ENCODE data around the gene SRGAP1.

DNA sequence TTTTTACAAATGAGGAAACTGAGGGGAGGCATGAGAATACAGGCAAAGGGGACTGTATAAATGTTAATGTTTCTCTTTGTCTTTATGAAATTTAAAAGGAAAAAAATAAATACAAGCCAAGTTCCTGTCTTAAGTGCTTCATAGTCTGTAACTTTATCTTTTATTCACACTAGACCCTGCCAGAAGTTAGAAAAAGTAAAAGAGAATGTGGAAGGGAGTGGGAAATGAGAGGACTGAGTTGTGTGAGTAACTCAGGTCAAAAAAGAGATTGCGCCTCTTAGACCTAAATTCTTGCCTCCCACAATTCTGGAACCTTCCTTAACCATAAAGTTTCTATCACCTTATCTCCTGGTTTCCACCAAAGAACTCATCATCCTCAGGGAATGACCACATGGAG, 236.5 kb downstream of the SRGAP1 start:
- TF ChIP-seq, protein P1, sequence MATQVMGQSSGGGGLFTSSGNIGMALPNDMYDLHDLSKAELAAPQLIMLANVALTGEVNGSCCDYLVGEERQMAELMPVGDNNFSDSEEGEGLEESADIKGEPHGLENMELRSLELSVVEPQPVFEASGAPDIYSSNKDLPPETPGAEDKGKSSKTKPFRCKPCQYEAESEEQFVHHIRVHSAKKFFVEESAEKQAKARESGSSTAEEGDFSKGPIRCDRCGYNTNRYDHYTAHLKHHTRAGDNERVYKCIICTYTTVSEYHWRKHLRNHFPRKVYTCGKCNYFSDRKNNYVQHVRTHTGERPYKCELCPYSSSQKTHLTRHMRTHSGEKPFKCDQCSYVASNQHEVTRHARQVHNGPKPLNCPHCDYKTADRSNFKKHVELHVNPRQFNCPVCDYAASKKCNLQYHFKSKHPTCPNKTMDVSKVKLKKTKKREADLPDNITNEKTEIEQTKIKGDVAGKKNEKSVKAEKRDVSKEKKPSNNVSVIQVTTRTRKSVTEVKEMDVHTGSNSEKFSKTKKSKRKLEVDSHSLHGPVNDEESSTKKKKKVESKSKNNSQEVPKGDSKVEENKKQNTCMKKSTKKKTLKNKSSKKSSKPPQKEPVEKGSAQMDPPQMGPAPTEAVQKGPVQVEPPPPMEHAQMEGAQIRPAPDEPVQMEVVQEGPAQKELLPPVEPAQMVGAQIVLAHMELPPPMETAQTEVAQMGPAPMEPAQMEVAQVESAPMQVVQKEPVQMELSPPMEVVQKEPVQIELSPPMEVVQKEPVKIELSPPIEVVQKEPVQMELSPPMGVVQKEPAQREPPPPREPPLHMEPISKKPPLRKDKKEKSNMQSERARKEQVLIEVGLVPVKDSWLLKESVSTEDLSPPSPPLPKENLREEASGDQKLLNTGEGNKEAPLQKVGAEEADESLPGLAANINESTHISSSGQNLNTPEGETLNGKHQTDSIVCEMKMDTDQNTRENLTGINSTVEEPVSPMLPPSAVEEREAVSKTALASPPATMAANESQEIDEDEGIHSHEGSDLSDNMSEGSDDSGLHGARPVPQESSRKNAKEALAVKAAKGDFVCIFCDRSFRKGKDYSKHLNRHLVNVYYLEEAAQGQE (IDR thresholded peaks at IDR 0.05; ENCODE audit: insufficient read depth in 1 of 2, low read depth in 2 of 2, low read length in 2 of 2), result no peak
- TF ChIP-seq TAF1 (IDR thresholded peaks at IDR 0.05; ENCODE audit: borderline replicate concordance, insufficient read depth, low read length) (no peak), SIN3A (IDR thresholded peaks at IDR 0.05; ENCODE audit: borderline replicate concordance, insufficient read depth, low read length) (no peak), POLR2AphosphoS5 (IDR thresholded peaks at IDR 0.05; ENCODE audit: low read depth, low read length) (no peak)

Measured in PFSK-1 (cell line).